ENCODE data around the gene COBL.

COBL gene

DNA sequence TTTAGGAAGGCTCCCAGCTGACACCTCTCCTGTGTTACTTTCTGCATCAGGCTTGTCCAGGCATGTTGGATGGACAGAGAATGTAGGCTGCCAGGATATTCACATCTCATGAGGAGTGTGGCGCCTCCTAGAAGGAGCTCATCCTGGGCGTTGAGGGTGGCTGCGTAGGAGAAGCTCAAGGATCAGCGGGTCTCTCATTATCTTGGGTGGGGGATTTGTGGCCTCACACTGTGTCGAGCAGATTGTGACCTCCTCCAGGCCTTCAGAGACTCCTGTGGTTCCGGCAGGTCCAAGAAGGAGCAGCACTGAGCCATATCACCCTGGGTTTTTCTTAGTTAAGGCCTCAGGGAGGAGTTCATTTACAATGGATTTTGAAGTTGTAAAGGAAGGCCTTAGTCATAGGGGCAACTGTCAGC is 8.7 kb upstream of the COBL start:
- no peak for DNase-seq

GRCh38 chr7:51324206-51324898 is 7.7 kb upstream of the COBL start:
- DNase-seq, result no peak

- no peak for DNase-seq
These were observed 5.4 kb upstream of the COBL start for GRCh38 chr7:51321961-51322515.

GRCh38 chr7:51318886-51319579 is 2.4 kb upstream of the COBL start:
- no peak for DNase-seq

DNA sequence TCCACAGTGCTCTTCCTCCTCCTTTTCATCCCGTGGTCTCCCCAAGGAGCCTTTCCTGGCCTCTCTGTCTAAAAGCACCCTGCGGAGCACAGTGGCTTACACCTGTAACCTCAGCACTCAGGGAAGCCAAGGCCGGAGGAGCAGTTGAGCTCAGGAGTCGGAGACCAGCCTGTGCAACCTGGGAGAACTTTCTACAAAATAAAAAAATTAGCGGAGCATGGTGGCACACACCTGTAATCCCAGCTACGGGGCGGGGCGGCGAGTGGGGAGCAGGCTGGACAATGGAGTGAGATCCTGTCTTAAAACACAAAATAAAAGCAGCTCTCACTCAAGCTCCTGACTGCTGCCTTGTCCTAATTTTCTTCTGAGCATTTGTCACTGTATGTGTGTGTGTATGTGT is 1.4 kb upstream of the COBL start:
- DNase-seq, result no peak

- no peak for DNase-seq
These were observed 937 bp upstream of the COBL start for GRCh38 chr7:51317582-51317910.

- DNase-seq, result no peak
These were observed 345 bp downstream of the COBL start for GRCh38 chr7:51316262-51316665.

DNA sequence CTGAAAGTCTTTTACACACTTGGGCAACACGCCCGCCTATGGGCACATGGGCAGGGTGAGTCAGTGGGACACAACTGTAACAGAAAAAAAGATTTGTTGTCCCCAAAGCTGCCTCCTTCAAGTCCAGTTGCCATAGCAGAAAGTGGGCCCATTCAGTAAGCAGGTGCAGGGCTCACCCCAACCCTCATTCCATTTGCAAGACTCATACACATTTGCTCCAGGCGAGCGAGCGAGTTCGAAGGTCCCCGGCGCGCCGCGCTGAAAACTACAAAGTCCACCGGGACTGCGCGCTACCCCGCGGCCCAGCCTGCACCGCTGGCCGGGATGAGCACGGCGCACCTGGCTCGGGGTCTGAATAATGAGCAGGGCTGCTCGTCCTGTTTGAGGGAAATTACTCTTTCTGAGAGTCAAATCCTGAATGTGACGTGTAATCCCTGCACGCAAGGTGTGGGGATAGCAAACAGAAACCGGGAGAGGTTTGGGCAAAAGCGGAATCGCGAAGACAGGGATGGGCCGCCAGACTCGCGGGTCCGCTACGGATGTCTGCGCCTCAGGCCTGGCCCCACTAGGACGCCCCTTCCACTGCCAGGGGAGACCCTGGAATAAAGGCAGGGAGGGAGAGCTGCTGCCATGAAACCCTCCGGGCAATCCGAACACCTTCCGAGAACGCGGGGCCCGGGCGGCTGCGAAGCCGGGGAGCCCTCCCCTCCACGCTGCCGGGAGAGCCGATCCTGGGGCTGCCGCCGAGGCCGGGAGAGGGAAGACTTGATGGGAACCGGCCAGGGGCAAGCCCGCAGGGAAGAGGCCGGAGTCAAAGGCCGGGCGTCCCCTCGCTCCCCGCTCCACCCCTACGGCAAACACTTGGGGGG is 982 bp downstream of the COBL start:
- DNase-seq, result no peak

DNA sequence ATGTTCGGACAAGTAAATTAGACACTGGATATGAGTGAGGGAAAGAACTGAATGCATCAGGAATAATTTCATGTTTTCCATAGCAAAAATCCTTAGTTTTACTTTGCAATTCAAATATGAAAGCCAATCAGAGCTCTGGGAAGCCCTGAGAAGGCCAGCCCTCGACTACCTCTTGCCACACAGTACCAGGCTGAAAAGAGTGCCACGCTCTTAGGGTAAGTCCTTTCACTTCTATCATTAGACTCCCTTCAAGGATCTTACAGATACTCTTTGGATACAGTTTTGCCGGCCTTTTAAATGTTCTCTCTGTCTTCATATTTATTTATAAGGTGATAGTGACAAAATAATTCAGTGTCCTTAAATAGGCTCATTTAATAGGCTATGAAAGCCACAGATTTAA is 1.9 kb downstream of the COBL start:
- no peak for DNase-seq

GRCh38 chr7:51313738-51314425 is 2.7 kb downstream of the COBL start:
- no peak for DNase-seq

- no peak for DNase-seq
These were observed 3.5 kb downstream of the COBL start for GRCh38 chr7:51312951-51313737.

DNA sequence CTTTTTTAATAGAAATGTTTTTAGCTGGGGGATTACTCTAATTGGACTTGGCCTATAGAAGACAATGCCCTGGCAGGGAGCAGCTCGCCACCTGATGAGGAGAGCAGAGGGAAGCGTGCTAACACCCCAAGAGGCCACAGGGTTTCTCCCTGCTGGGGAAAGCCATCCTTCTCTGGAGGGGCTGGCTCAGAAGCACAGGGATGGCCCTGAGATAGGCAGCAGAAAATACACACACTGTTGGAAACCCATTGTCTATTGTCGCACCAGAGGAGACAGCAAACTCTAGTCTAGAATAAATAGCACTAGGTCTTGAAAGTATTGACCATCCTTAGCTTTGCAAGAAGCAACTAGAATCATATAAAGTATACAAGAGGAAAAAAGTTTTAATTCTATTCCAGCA is 5.4 kb downstream of the COBL start:
- no peak for DNase-seq

DNA sequence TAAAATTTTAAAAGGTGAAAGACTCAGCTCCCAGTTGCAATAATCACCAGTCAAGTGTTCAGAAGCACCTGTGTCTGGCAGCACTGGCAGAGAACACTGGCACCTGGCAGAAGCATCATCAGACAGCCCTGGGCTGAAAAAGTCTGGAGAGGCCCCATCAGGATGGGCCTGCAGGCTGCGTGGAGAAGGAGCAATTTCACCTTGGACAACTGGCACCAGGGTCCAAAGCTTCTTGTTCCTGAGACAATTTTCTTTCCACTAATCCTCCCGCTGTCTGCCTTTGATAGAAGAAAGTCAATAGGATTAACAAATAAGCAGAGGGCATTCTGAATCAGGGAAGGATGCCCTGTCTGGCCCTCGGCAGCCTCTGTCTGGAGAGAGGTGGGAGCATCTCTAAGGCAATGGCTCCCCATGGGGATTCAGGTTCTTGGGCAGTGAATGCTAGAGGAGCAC is 6.5 kb downstream of the COBL start:
- no peak for DNase-seq

- no peak for DNase-seq
These were observed 7.1 kb downstream of the COBL start for GRCh38 chr7:51309361-51310130.

- no peak for DNase-seq
These were observed 7.9 kb downstream of the COBL start for GRCh38 chr7:51308696-51309095.

GRCh38 chr7:51308265-51308664 is 8.3 kb downstream of the COBL start:
- no peak for DNase-seq

- DNase-seq, result no peak
These were observed 8.9 kb downstream of the COBL start for GRCh38 chr7:51307651-51308210.

DNA sequence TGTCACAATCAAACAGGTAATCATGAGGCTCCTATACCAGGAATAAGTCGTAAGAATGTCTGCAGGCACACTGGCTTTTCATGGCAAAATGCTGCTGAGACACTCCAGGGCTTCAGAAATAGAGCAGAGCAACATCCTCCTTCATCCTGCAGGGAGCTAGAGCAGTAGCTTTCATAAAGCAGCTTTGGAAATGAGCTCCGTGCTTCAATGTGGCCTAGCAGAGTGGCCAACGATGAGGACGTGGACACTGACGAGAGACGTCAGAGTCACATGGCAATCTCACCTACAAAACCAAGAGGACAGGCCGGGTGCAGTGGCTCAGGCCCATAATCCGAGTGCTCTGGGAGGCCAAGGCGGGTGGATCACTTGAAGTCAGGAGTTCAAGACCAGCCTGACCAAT is 9.8 kb downstream of the COBL start:
- no peak for DNase-seq

- no peak for DNase-seq
These were observed 11.9 kb downstream of the COBL start for GRCh38 chr7:51304729-51305128.

GRCh38 chr7:51303142-51303525 is 13.5 kb downstream of the COBL start:
- no peak for DNase-seq

GRCh38 chr7:51301806-51302205 is 14.8 kb downstream of the COBL start:
- no peak for DNase-seq

Data from GF-D8 (cell line).